IMR-90 (cell line): ENCODE measurements around the gene RAD51B. TPM values are rescaled to one million over a fixed set of nuclear protein-coding genes. Genes with fewer than 3 reads are reported as not detected.

Experiments
- ATAC-seq: fragments of 200-7000 bp; cut with Tn5 transposase; 2 replicates; pipeline ENCODE4 v1.9.1; 2020; ENCODE audit warnings: low read depth, mild to moderate bottlenecking, moderate library complexity
- BruUV-seq: library from RNA; stranded (reverse); fragments of 400-500 nt; replicated peaks from 2 replicates; lab custom pipeline; 2021; lab: Mats Ljungman, UMichigan
- CTCF ChIA-PET: fragments of 300-600 bp; formaldehyde crosslinking; extraction: SDS; loops from one replicate; lab custom pipeline; 2021; ENCODE audit warnings: antibody characterized with exemption; lab: Yijun Ruan, JAX
- POLR2A ChIA-PET: fragments of 300-600 bp; sonication (Branson Sonifier 250); formaldehyde crosslinking; loops from one replicate; lab custom pipeline; 2022; ENCODE audit warnings: antibody characterized with exemption; ENCODE audit not compliant: unreplicated experiment; lab: Charles Lee
- DNase-seq: peaks from one replicate; pipeline ENCODE4 v3.0.0; 2013
- H2AFZ ChIP-seq: replicated peaks from 2 replicates; pipeline ENCODE3; 2013; ENCODE audit warnings: low read length, mild to moderate bottlenecking; ENCODE audit not compliant: poor library complexity
- H2AK5ac ChIP-seq: 2 replicates; pipeline ENCODE4 v1.6.1; 2013; ENCODE audit warnings: low read depth, low read length, inconsistent platforms
- H2AK9ac ChIP-seq: replicated peaks from 2 replicates; pipeline ENCODE3; 2013; ENCODE audit warnings: mild to moderate bottlenecking, low read depth, low read length, moderate library complexity; ENCODE audit not compliant: poor library complexity
- H2BK120ac ChIP-seq: 2 replicates; pipeline ENCODE4 v1.6.1; 2013; ENCODE audit warnings: low read depth, low read length, inconsistent platforms
- H2BK15ac ChIP-seq: 3 replicates; pipeline ENCODE4 v1.6.1; 2013; ENCODE audit warnings: low read depth, low read length, inconsistent platforms
- H2BK20ac ChIP-seq: 2 replicates; pipeline ENCODE4 v1.6.1; 2013; ENCODE audit warnings: low read depth, mild to moderate bottlenecking, inconsistent platforms, low read length, moderate library complexity
- H2BK5ac ChIP-seq: 2 replicates; pipeline ENCODE4 v1.6.1; 2013; ENCODE audit warnings: mild to moderate bottlenecking, low read depth, low read length, inconsistent platforms; ENCODE audit not compliant: poor library complexity, severe bottlenecking
- H3K14ac ChIP-seq: replicated peaks from 2 replicates; pipeline ENCODE4 v1.6.1; 2013; ENCODE audit warnings: low read depth, low read length, inconsistent platforms
- H3K18ac ChIP-seq: 2 replicates; pipeline ENCODE4 v1.6.1; 2013; ENCODE audit warnings: low read depth, low read length, control low read depth
- H3K23ac ChIP-seq: 2 replicates; pipeline ENCODE4 v1.6.1; 2013; ENCODE audit warnings: low read depth, low read length, inconsistent platforms
- H3K27ac ChIP-seq: 2 replicates; pipeline ENCODE4 v1.5.1; 2013; ENCODE audit warnings: mild to moderate bottlenecking, control low read depth, low read length; ENCODE audit not compliant: insufficient read depth
- H3K27me3 ChIP-seq: 2 replicates; pipeline ENCODE4 v1.6.1; 2013; ENCODE audit warnings: low read length; ENCODE audit not compliant: control insufficient read depth, insufficient read depth
- H3K36me3 ChIP-seq: 2 replicates; pipeline ENCODE4 v1.6.1; 2013; ENCODE audit warnings: low read length, mixed read lengths; ENCODE audit not compliant: control insufficient read depth, insufficient read depth
- H3K4ac ChIP-seq: 2 replicates; pipeline ENCODE4 v1.6.1; 2013; ENCODE audit warnings: low read depth, low read length, inconsistent platforms
- H3K4me1 ChIP-seq: 2 replicates; pipeline ENCODE4 v1.6.1; 2013; ENCODE audit warnings: low read length, mixed read lengths; ENCODE audit not compliant: control insufficient read depth, insufficient read depth
- H3K4me2 ChIP-seq: 2 replicates; pipeline ENCODE4 v1.6.1; 2013; ENCODE audit warnings: low read depth, mild to moderate bottlenecking, control low read depth, low read length, moderate library complexity
- H3K4me3 ChIP-seq: 2 replicates; pipeline ENCODE4 v1.5.1; 2013; ENCODE audit warnings: low read depth, mild to moderate bottlenecking, control low read depth, low read length, moderate library complexity; ENCODE audit not compliant: insufficient read depth
- H3K56ac ChIP-seq: 2 replicates; pipeline ENCODE4 v1.6.1; 2013; ENCODE audit warnings: low read length, inconsistent platforms; ENCODE audit not compliant: insufficient read depth; ENCODE audit errors: extremely low read depth
- H3K79me1 ChIP-seq, 2 experiments: 2 replicates each; pipeline ENCODE4 v1.6.1; 2013; ENCODE audit warnings: low read length in 2 of 2, inconsistent platforms in 1 of 2, low read depth in 1 of 2
- H3K9ac ChIP-seq: 2 replicates; pipeline ENCODE4 v1.6.1; 2013; ENCODE audit warnings: low read depth, low read length, control low read depth
- H3K9me1 ChIP-seq: 2 replicates; pipeline ENCODE4 v1.6.1; 2013; ENCODE audit warnings: low read length, inconsistent platforms; ENCODE audit not compliant: insufficient read depth
- H3K9me3 ChIP-seq: 2 replicates; pipeline ENCODE4 v1.6.1; 2013; ENCODE audit warnings: low read length; ENCODE audit not compliant: control insufficient read depth, insufficient read depth
- H4K20me1 ChIP-seq: 2 replicates; pipeline ENCODE4 v1.6.1; 2013; ENCODE audit warnings: low read length, inconsistent platforms; ENCODE audit not compliant: insufficient read depth
- H4K5ac ChIP-seq: 2 replicates; pipeline ENCODE4 v1.6.1; 2013; ENCODE audit warnings: mild to moderate bottlenecking, low read depth, low read length, control low read depth
- H4K8ac ChIP-seq, 2 experiments: 2 replicates each; pipeline ENCODE4 v1.6.1; 2013; ENCODE audit warnings: low read depth in 2 of 2, low read length in 2 of 2, control low read depth in 1 of 2, inconsistent platforms in 1 of 2
- H4K91ac ChIP-seq: 2 replicates; pipeline ENCODE4 v1.6.1; 2013; ENCODE audit warnings: low read depth, low read length, inconsistent platforms; ENCODE audit not compliant: insufficient read depth
- BHLHE40 ChIP-seq: fragments of 150-350 bp; IDR thresholded peaks from 2 replicates; pipeline ENCODE4 v1.6.1; 2016; ENCODE audit warnings: mild to moderate bottlenecking, low read depth, low read length
- CEBPB ChIP-seq: IDR thresholded peaks from 2 replicates; pipeline ENCODE4 v1.6.1; 2012; ENCODE audit warnings: low read depth, low read length, improper control_type of control experiment
- CHD1 ChIP-seq: IDR thresholded peaks from 2 replicates; pipeline ENCODE4 v1.6.1; 2012; ENCODE audit warnings: low read depth, low read length, improper control_type of control experiment
- FOS ChIP-seq: fragments of 150-350 bp; IDR thresholded peaks from 2 replicates; pipeline ENCODE4 v1.6.1; 2016; ENCODE audit warnings: low read depth, low read length
- MAFK ChIP-seq: IDR thresholded peaks from 2 replicates; pipeline ENCODE4 v1.6.1; 2012; ENCODE audit warnings: low read depth, low read length, improper control_type of control experiment
- MAZ ChIP-seq: IDR thresholded peaks from 2 replicates; pipeline ENCODE4 v1.6.1; 2012; ENCODE audit warnings: low read depth, mild to moderate bottlenecking, low read length, improper control_type of control experiment, moderate library complexity, borderline replicate concordance
- MXI1 ChIP-seq: IDR thresholded peaks from 2 replicates; pipeline ENCODE4 v1.6.1; 2012; ENCODE audit warnings: low read depth, mild to moderate bottlenecking, low read length, moderate library complexity, borderline replicate concordance
- NFE2L2 ChIP-seq: fragments of 150-350 bp; IDR thresholded peaks from 2 replicates; pipeline ENCODE4 v1.6.1; 2016; ENCODE audit warnings: low read depth, mild to moderate bottlenecking, low read length
- POLR2A ChIP-seq: IDR thresholded peaks from 2 replicates; pipeline ENCODE4 v1.6.1; 2012; ENCODE audit warnings: mild to moderate bottlenecking, low read depth, low read length
- RAD21 ChIP-seq: IDR thresholded peaks from 2 replicates; pipeline ENCODE4 v1.6.1; 2012; ENCODE audit warnings: low read length, improper control_type of control experiment
- RCOR1 ChIP-seq: IDR thresholded peaks from 2 replicates; pipeline ENCODE4 v1.6.1; 2012; ENCODE audit warnings: mild to moderate bottlenecking, low read length, improper control_type of control experiment; ENCODE audit not compliant: insufficient replicate concordance
- RFX5 ChIP-seq: IDR thresholded peaks from 2 replicates; pipeline ENCODE4 v1.8.0; 2012; ENCODE audit warnings: low read depth, mild to moderate bottlenecking, low read length, moderate library complexity
- SMC3 ChIP-seq: fragments of 150-350 bp; IDR thresholded peaks from 2 replicates; pipeline ENCODE4 v1.6.1; 2016; ENCODE audit warnings: low read depth, mild to moderate bottlenecking, antibody characterized with exemption, low read length, moderate library complexity
- dilution Hi-C: fragments of 300-500 bp; cut with HindIII; formaldehyde crosslinking; loops from one replicate; pipeline ENCODE4 v1.14.3; 2018; ENCODE audit warnings: low sequenced_read_pairs; ENCODE audit not compliant: unreplicated experiment
- in situ Hi-C: fragments of 300-500 bp; cut with MboI; formaldehyde crosslinking; loops from 3 replicates; pipeline ENCODE4 v1.14.3; 2019; ENCODE audit warnings: low sequenced_read_pairs, inconsistent platforms, mixed read lengths
- intact Hi-C: fragments of 100-400 bp; cut with micrococcal nuclease; formaldehyde crosslinking; loops from 2 replicates; pipeline ENCODE4 v1.10.0; 2022
- polyA plus RNA-seq, 3 experiments: library from polyadenylated mRNA; depleted of rRNA; stranded (reverse); fragments of >200 nt; gene quantifications; 2 replicates each; pipeline ENCODE4 v1.2.3, GENCODE V29; 2012; ENCODE audit warnings: low replicate concordance in 1 of 3
- total RNA-seq: library from RNA; depleted of rRNA; stranded (reverse); fragments of >200 nt; gene quantifications from 2 replicates; pipeline ENCODE4 v1.2.3, GENCODE V29; 2012
- TF ChIP-seq, protein P1 (sequence below): fragments of 150-350 bp; IDR thresholded peaks from 2 replicates; pipeline ENCODE4 v1.6.1; 2016; ENCODE audit warnings: low read depth, mild to moderate bottlenecking, low read length, moderate library complexity, borderline replicate concordance
- TF ChIP-seq, protein P2 (sequence below): conservative IDR thresholded peaks from 2 replicates; pipeline ENCODE4 v1.5.1; 2012; ENCODE audit warnings: mild to moderate bottlenecking, low read depth, low read length, improper control_type of control experiment
- TF ChIP-seq, protein P3 (sequence below): fragments of 150-350 bp; IDR thresholded peaks from 2 replicates; pipeline ENCODE4 v1.6.1; 2017; ENCODE audit warnings: mild to moderate bottlenecking, antibody characterized with exemption, low read length, low read depth

RAD51B gene
- total and polyA plus RNA-seq, 2 of the 4 experiments (the other 2 are of a cell fraction), result 5.1 to 18.8 TPM

DNA sequence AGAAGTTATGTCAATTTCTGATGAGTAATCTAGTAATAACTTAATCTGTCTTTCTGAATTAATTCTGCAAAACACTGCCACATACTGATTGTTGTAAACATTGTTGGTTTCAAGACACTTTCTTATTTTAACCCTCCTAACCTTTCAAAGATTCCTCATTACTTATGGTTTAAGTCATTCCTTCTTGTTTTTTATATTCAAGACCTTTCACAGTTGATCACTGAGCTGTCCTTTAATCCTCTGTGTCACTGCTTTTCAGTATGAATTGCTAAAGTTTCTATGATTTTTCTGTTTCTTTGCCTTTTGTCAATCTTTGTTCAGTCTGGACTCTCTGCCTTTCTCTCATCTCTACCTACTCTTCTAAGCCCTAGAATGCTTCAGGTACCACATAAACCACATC is 164.7 kb downstream of the RAD51B start:
- no peak for DNase-seq
- no peak overlapping the region for H4K8ac ChIP-seq
- ChIA-PET POLR2A (no interaction called here), CTCF (no interaction called here)
- 0 out of 2 replicates have a peak overlapping the region, but pooled peaks have one; percentile 21 for H3K14ac ChIP-seq
- no peak overlapping the region for H2AK9ac ChIP-seq
- BruUV-seq, result no TSS peak
- no peaks in the 10 kb centered on the region; a peak in 1 of 4 replicates for H3K79me1 ChIP-seq
- H3K36me3 ChIP-seq, result no peaks in the 10 kb centered on the region
- ATAC-seq, result no peak
- H3K56ac ChIP-seq, result no peak overlapping the region
- in situ Hi-C loops, result no loop called here
- no peaks in the 10 kb centered on the region for H3K27me3 ChIP-seq
- no peaks in the 10 kb centered on the region for H4K20me1 ChIP-seq
- intact Hi-C loops, result no loop called here
- H3K23ac ChIP-seq, result no peak overlapping the region
- peak overlapping the region; percentile 53; the same call in 1 of the 2 replicates for H3K4ac ChIP-seq
- peaks cover 4% of the 10 kb centered on the region for H3K4me1 ChIP-seq
- H4K5ac ChIP-seq, result no peak overlapping the region
- TF ChIP-seq, protein P1, sequence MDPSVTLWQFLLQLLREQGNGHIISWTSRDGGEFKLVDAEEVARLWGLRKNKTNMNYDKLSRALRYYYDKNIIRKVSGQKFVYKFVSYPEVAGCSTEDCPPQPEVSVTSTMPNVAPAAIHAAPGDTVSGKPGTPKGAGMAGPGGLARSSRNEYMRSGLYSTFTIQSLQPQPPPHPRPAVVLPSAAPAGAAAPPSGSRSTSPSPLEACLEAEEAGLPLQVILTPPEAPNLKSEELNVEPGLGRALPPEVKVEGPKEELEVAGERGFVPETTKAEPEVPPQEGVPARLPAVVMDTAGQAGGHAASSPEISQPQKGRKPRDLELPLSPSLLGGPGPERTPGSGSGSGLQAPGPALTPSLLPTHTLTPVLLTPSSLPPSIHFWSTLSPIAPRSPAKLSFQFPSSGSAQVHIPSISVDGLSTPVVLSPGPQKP, result no peak
- TF ChIP-seq MAFK (no peak), CEBPB (no peak), CHD1 (no peak), BHLHE40 (no peak), NFE2L2 (no peak), RFX5 (no peak), FOS (no peak), SMC3 (no peak), MXI1 (no peak), RAD21 (no peak), MAZ (no peak), POLR2A (no peak), RCOR1 (no peak)
- TF ChIP-seq, protein P2, sequence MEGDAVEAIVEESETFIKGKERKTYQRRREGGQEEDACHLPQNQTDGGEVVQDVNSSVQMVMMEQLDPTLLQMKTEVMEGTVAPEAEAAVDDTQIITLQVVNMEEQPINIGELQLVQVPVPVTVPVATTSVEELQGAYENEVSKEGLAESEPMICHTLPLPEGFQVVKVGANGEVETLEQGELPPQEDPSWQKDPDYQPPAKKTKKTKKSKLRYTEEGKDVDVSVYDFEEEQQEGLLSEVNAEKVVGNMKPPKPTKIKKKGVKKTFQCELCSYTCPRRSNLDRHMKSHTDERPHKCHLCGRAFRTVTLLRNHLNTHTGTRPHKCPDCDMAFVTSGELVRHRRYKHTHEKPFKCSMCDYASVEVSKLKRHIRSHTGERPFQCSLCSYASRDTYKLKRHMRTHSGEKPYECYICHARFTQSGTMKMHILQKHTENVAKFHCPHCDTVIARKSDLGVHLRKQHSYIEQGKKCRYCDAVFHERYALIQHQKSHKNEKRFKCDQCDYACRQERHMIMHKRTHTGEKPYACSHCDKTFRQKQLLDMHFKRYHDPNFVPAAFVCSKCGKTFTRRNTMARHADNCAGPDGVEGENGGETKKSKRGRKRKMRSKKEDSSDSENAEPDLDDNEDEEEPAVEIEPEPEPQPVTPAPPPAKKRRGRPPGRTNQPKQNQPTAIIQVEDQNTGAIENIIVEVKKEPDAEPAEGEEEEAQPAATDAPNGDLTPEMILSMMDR, result no peak
- TF ChIP-seq, protein P3, sequence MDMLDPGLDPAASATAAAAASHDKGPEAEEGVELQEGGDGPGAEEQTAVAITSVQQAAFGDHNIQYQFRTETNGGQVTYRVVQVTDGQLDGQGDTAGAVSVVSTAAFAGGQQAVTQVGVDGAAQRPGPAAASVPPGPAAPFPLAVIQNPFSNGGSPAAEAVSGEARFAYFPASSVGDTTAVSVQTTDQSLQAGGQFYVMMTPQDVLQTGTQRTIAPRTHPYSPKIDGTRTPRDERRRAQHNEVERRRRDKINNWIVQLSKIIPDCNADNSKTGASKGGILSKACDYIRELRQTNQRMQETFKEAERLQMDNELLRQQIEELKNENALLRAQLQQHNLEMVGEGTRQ, result no peak
- no peaks in the 10 kb centered on the region for H3K9me1 ChIP-seq
- H4K91ac ChIP-seq, result no peak overlapping the region
- no peak overlapping the region for H2BK20ac ChIP-seq
- no peak overlapping the region for H2BK15ac ChIP-seq
- no peak overlapping the region for H2AFZ ChIP-seq
- dilution Hi-C loops, result no loop called here
- H2AK5ac ChIP-seq, result no peak overlapping the region
- H3K18ac ChIP-seq, result no peak overlapping the region
- H3K27ac ChIP-seq, result no peak overlapping the region
- no peaks in the 10 kb centered on the region for H3K9me3 ChIP-seq
- no peak overlapping the region for H3K9ac ChIP-seq
- H2BK120ac ChIP-seq, result no peak overlapping the region
- no peak overlapping the region for H3K4me2 ChIP-seq
- H2BK5ac ChIP-seq, result no peak overlapping the region
- H3K4me3 ChIP-seq, result no peak overlapping the region
